GM19193 (cell line): ENCODE data around the gene TBC1D22B.

ENCODE experiments used
- POLR2A ChIP-seq: IDR thresholded peaks from 4 replicates; pipeline ENCODE4 v1.6.1; 2011; ENCODE audit not compliant: insufficient read depth, insufficient read length; ENCODE audit errors: extremely low read depth

The TBC1D22B gene

DNA sequence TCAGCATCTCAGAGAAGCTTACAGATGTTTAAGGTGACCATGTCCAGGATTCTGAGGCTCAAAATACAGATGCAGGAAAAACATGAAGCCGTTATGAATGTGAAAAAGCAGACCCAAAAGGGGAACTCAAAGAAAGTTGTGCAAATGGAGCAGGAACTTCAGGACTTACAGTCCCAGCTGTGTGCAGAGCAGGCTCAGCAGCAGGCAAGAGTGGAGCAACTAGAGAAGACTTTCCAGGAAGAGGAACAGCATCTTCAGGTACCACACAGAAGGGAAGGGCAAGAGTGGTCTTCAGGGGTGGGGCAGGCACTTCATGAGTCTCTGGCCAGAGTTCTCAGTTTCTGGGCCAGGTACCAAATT is 111.4 kb downstream of the TBC1D22B start:
- TF ChIP-seq POLR2A = no peak

DNA sequence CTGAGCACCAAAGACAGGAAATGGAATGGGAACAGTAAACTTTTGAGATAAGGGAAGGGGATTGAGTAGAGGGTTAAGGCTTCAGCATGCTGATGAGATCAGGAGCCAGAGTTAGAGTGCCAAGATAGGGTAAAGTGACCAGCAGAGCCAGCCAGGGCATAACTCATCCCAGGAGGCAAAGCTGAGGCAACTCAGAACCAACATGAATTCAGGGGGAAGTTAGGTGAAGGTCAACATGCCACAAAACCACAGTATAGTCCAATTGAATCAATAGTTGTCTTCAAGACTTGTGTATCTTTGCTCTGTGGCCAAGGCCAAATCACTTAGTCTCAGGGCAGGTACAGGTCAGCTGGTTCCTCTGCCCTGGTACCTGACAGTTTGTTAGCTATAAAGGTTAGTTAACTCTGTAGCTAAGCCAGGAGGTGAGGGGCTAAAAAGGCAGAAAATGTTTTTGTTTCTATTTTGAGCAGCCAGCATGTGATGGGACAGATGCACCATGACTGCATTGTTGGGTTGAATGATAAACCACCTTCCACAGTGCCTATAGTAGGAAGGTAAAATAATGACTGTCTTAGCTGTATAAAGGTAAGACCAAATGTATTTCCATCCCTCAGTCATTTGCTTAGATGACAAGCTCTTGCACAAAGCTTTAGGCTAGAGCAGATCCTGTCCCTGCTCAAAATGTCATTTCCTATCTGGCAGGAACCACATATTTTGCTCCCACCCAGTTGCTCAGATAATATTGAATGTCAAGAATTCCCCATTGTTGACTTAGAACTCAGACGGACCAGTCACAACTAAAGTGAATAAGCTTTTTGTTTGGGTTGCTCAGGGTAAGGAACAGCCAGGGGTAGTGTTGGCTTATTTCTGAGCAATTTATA is 112.0 kb downstream of the TBC1D22B start:
- TF ChIP-seq POLR2A = no peak

DNA sequence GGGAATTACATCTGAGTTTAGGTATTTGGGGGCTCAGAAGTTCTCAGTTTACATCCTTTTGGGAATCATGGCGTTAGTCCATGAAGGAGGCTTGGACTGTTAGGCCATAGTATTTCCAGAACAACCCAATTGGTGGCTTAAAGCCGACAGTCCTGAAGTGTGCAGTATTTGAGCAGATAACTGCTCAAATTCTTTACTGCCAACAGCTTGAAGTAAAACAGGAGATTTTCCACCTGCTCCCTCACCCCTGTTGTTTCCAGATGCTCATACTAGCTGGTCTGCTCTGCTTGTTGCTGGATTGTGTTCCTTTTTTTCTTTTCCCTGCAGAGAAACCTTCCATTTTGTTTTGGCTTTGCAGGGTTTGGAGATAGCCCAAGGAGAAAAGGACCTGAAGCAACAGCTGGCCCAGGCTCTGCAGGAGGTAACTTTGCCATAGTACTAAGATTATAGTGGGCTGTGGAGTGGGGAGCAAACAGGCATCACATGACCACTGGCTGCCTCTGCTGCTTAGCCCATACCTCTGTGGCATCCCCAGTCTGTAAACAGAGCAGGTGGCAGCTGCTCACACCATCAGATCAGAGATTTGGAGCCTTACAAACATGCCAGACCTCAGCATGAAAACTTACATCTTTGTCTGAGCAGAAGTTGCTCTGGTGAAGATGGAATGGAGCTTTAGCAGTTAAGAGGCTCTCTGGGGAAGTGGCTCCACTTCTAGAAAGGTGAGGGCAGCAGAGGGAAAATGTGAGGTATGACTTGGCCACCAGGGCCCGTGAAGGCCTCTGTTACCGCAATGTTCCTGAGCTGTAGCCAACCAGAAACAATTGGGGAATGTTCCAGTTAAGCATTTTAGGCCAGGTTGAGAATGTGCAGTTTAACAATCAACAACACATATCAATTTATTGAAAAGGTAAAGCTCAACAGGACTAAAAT is 113.8 kb downstream of the TBC1D22B start:
- no peak for TF ChIP-seq POLR2A

DNA sequence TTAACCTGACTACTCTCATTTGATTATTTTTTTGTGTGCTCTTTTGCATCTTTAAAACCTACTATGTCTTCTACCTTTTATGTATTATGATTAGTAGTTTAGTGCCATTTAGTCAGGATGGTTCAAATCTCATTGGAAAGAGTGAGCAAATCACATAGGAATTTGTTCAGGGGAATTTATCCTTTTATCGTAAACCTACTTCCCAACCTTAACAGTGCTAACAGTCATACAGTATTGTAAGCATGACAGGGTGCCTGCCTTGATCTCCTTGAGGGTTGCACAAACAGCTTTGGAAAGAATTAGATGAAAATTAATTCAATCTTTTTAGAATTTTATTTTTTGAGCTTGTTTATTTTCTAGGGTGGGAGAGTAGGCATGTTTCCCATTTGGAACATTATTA is 114.5 kb downstream of the TBC1D22B start:
- TF ChIP-seq POLR2A = no peak

DNA sequence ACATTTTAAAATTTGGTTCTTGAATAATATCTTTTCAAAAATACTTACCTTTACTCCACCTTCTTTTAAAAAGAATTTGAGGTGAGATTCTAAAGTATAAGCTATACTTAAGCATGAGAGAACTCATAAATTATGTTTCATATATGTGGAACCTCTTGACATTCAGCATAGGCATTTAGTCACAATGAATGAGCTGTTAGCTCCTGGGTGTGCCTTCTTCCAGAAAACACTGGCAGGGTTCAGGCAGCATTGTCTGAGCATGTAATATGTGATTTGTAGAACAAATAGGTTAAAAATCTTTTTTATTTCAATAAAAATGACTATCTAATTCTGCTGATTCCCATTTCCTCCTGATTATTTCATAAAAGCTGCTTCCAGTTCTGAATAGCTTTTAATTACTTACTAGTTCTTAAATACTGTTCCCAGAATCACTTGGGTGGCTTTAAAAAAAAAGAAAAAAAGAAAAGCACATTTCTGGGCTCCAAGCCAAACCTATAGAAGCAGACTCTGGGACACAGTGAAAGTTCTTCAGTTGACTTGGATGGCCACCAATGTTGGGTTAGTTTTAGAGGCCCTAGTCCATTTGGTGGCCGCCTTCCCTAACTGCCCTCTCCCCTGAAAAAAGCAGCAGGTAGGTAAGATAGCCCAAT is 116.4 kb downstream of the TBC1D22B start:
- TF ChIP-seq POLR2A = no peak

DNA sequence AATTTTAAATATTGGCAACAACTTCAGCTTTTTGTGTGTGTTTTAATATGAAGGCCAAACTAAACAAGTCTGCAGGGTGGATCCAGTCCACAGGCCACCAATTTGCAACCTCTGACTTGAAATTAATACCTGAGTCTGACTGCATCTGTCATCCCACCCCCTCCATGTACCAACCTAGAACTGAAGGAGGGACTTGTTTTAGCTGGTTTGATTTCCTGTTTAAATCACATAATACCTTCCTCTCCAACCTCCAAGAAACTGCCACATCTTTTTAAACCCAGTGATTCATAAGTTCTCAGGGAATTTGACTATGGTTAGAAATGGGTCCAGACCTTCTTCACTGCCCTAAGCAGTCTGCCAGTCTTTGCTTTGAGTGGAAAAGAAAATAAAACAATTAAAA is 117.8 kb downstream of the TBC1D22B start:
- TF ChIP-seq POLR2A = no peak

DNA sequence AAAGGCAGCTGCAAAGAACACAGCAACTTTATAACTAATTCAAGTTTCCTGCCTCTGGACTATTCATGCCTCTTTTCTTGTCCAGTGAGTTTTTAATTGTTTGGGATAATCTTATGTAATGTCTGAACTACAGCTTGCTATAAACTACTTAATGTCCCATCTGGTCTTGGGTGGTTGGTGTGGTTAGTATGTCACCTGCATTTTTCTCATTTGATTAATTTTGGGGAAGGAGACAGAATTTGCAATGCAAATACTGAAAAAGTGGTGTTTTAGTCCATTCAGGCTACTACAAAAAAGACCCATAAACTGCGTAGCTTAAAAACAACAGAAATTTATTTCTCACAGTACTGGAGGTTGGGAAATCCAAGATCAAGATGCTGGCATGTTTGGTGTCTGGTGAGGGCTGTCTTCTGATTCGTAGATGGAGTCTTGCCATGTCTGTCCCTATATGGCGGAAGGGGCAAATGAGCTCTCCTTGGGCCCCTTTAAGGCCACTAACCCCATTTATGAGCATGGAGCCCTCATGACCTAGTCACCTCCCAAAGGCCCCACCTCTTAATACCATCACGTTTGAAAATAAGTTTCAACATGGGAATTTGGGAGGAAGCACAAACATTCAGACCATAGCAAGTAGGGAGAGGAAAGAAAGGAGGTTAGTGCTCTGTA is 118.6 kb downstream of the TBC1D22B start:
- TF ChIP-seq POLR2A = no peak

DNA sequence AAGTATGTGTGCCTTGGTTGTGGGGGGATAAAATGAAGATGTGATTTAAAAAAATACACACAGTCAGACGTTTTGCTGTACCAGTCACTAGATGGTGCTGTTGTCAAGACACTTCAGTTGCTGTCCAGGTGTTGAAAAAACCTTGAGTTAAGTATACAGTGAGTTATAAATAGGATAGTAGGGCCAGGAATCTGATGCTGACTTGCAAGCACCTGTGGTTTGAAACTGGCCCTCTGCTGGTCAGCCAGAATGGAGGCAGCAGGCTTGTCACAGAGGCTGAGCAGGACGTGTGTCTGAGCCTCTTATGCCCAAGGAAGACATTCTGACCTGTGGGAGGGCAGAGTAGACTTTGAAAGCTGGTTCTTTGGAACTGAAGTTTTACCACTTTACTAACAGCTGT is 124.0 kb downstream of the TBC1D22B start:
- TF ChIP-seq POLR2A = no peak
